ENCODE measurements around the gene NIN. TPM values are rescaled to one million over a fixed set of nuclear protein-coding genes. Genes with fewer than 3 reads are reported as not detected.
A peak's percentile ranks its signal among the peaks of the same experiment; 100 is the strongest.

NIN gene
- total RNA-seq, 3 donors from 2014 or later, result 20.5 to 36.3 (median 27.9) TPM

DNA sequence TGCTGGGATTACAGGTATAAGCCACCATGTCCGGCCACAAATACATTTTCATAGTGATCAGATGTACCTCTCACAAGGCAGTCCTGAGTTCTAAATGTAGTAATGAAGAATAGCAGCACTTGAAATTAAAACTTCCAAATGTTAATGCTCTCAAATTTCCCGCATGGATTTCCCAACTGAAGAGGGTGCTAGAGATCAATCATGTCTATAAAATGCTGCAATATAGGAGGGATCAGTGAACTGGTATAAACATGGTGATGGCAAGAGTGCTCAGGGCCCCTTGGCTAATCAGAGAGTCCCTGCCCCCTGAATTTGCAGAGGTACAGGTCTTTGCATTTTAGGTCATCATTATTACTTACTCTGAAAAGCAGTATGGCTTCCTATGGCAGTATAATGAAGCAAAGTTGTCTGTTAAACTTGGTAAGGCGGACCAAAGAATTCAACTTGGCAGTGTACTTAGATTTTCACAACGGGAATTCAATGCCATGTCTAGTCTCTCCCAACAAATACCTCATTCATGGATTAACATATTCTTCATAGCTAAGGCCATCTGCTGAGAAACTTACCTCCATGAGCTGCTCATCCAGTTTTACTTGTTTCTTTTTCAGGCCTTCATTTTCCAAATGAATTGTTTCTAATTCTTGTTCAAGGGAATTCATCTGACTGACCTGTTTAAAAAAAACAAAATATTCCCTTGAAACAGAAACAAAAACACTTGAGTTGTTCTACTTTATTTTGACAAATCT is 95.8 kb downstream of the NIN start:
- H3K4me3 ChIP-seq, result no peak overlapping the region
- H3K4me1 ChIP-seq (ENCODE audit: low read depth), result no peaks in the 10 kb centered on the region
- no peaks in the 10 kb centered on the region for H3K9me3 ChIP-seq
- no peak for TF ChIP-seq CTCF (IDR thresholded peaks at IDR 0.05)
- no peak for ATAC-seq
- peaks cover 7% of the 10 kb centered on the region for H3K36me3 ChIP-seq (ENCODE audit: low read depth)
- intact Hi-C loops (cut with DNase I, micrococcal nuclease), result no loop called here
- no peak for DNase-seq

DNA sequence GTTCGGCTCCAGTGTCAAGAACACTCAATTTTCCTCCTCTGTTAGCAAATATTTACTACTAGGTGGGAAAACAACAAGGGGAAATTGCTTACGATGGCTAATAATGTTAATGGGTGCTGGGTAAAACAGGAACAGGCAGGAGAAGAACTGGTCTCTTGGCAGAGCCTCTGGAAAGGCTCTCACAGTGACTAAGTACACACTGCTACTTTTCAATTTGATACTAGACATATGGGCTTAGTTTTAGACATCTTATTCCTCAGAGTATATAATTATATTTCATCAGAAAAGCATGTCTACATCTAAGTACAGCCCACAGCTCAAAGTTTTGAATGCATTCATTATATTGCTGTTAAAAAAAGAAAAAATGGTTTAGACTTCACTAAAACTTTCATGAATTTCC is 97.5 kb downstream of the NIN start:
- no peak for DNase-seq
- Histone ChIP-seq H3K9me3 (no peaks in the 10 kb centered on the region), H3K4me1 (ENCODE audit: low read depth) (no peaks in the 10 kb centered on the region), H3K4me3 (no peak overlapping the region), H3K36me3 (ENCODE audit: low read depth) (peaks cover 14% of the 10 kb centered on the region)
- intact Hi-C loops (cut with DNase I, micrococcal nuclease), result no loop called here
- no peak for TF ChIP-seq CTCF (IDR thresholded peaks at IDR 0.05)
- ATAC-seq, result no peak

DNA sequence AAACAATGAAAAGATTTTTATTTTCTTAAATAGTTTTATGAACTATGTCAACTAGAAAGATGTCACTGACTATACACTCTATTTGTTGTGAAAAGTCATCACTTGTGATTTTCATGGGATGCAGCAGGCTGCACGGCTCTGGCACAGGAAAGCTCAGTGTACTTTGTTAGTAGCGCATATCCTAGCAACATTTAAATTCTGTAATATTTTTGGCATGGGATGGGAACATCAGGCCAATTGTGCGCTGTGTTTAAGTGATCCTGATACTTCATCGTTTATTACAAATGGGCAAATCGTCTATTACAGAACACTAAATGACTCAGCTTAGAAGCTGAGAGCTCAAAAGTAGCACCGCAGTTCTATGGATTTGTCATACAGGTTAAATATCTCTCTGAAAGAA is 102.1 kb downstream of the NIN start:
- intact Hi-C loops (cut with DNase I, micrococcal nuclease), result no loop called here
- no peaks in the 10 kb centered on the region for H3K9me3 ChIP-seq
- H3K36me3 ChIP-seq (ENCODE audit: low read depth), result peaks cover 8% of the 10 kb centered on the region
- no peak for TF ChIP-seq CTCF (IDR thresholded peaks at IDR 0.05)
- no peaks in the 10 kb centered on the region for H3K4me1 ChIP-seq (ENCODE audit: low read depth)
- H3K4me3 ChIP-seq, result no peak overlapping the region
- no peak for DNase-seq
- ATAC-seq, result no peak

- no peak for DNase-seq
- H3K4me3 ChIP-seq, result no peak overlapping the region
- ATAC-seq, result peak; percentile 25
- peaks cover 8% of the 10 kb centered on the region for H3K36me3 ChIP-seq (ENCODE audit: low read depth)
- intact Hi-C loops (cut with DNase I, micrococcal nuclease), result no loop called here
- no peaks in the 10 kb centered on the region for H3K4me1 ChIP-seq (ENCODE audit: low read depth)
- no peak for TF ChIP-seq CTCF (IDR thresholded peaks at IDR 0.05)
- no peaks in the 10 kb centered on the region for H3K9me3 ChIP-seq
Observed at GRCh38 chr14:50726372-50727107, 104.4 kb downstream of the NIN start.

DNA sequence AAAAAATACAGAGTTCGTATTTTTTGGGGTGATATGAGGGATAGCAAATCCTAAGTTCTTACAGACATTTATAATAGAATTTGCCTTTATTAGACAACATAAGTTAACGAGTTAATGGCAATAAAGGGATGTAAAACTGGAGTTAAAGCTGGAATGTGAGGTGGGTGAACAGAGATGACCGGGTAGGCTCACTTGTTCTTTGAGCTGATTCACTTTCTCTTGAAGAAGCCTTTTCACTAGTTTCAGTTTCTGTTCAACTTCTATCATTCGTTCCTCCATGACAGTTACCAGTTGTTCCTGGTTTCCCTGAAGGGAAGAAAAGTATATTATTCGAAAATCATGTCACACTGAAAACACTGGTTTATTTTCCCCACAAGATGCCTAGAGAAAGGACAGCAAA is 105.2 kb downstream of the NIN start:
- no peak overlapping the region for H3K4me3 ChIP-seq
- H3K4me1 ChIP-seq (ENCODE audit: low read depth), result no peaks in the 10 kb centered on the region
- intact Hi-C loops (cut with DNase I, micrococcal nuclease), result no loop called here
- no peaks in the 10 kb centered on the region for H3K9me3 ChIP-seq
- H3K36me3 ChIP-seq (ENCODE audit: low read depth), result peaks cover 8% of the 10 kb centered on the region
- DNase-seq (no peak), ATAC-seq (no peak)
- TF ChIP-seq CTCF (IDR thresholded peaks at IDR 0.05), result no peak
